WERI-Rb-1 (cell line): ENCODE results near the gene CLBA1.

ENCODE experiments used
- DNase-seq: peaks from one replicate; pipeline ENCODE4 v3.0.0-alpha.2; 2020
- H3K27ac ChIP-seq: fragments of 250-450 bp; sonication (Bioruptor Pico); 2 replicates; pipeline ENCODE4 v1.5.1; 2020; ENCODE audit warnings: mild to moderate bottlenecking, moderate library complexity
- H3K27me3 ChIP-seq: fragments of 250-450 bp; sonication (Bioruptor Pico); 2 replicates; pipeline ENCODE4 v1.5.1; 2021; ENCODE audit warnings: mild to moderate bottlenecking, low read depth, moderate library complexity; ENCODE audit not compliant: insufficient read depth, severe bottlenecking
- H3K36me3 ChIP-seq: fragments of 250-450 bp; sonication (Bioruptor Pico); 2 replicates; pipeline ENCODE4 v1.5.1; 2020; ENCODE audit warnings: mild to moderate bottlenecking, moderate library complexity
- H3K4me3 ChIP-seq: 2 replicates; pipeline ENCODE4 v1.5.1; 2011; ENCODE audit warnings: low read depth, mild to moderate bottlenecking, control low read depth, low read length
- H3K9me3 ChIP-seq: fragments of 250-450 bp; sonication (Bioruptor Pico); 2 replicates; pipeline ENCODE4 v1.5.1; 2021; ENCODE audit warnings: mild to moderate bottlenecking, moderate library complexity; ENCODE audit not compliant: severe bottlenecking
- TF ChIP-seq, protein P1 (sequence below): IDR thresholded peaks from 2 replicates; pipeline ENCODE4 v1.5.1; 2011; ENCODE audit warnings: low read depth, mild to moderate bottlenecking, control low read depth, inconsistent platforms, low read length

The CLBA1 gene

DNA sequence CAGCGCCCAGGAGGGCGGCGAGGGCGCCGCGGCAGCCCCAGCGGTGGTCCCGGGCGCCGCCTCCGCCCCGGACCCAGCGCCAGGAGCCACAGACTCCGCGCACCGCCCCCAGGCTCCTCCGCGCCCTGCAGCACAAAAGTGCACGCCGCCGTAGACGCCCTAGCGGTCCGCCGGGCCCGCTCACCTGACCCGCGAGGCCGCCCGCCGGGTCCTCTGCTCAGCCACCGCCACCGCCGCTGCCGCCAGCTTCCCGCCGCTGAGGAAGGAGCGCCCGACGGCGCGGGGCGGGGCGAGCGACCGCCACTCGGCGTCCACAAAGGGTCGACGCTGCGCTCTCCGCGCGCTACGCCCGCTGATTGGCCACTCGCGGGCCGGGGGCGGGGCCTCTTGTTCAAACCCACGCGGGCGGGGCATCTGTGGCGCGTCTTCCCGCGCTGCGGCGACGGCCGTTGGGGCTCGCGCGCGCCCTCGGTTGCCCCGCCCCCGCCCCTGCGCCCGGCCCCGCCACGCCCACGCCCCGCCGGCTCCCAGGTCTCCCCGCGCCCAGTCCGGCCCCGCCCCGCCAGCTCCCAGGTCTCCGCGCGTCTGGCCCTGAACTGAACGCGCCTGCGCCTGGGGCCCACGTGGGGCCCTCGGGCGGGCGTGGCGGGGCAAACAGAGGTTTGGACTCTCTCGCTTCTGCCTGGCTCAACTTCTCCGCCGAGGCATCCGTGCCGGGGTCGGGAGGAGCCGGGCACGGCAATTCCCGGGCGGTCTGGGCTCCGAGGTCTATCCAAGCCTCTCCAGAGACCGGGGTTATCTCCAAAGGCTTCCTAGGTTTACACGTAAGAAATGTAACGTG, 35.4 kb downstream of the CLBA1 start, which contains the start of gene CDCA4:
CDCA4 (minus strand) TSS at position 269 of the 841 bp plus-strand sequence. CDS start 9,154 bp downstream, outside the sequence.
- H3K27ac ChIP-seq: peak within 1 kb of the TSS; percentile 100
- H3K27me3 ChIP-seq: no peaks in the 10 kb centered on the region
- peak within 1 kb of the TSS; percentile 83 for H3K4me3 ChIP-seq
- H3K36me3 ChIP-seq: peaks cover 43% of the 10 kb centered on the region
- TF ChIP-seq, protein P1, sequence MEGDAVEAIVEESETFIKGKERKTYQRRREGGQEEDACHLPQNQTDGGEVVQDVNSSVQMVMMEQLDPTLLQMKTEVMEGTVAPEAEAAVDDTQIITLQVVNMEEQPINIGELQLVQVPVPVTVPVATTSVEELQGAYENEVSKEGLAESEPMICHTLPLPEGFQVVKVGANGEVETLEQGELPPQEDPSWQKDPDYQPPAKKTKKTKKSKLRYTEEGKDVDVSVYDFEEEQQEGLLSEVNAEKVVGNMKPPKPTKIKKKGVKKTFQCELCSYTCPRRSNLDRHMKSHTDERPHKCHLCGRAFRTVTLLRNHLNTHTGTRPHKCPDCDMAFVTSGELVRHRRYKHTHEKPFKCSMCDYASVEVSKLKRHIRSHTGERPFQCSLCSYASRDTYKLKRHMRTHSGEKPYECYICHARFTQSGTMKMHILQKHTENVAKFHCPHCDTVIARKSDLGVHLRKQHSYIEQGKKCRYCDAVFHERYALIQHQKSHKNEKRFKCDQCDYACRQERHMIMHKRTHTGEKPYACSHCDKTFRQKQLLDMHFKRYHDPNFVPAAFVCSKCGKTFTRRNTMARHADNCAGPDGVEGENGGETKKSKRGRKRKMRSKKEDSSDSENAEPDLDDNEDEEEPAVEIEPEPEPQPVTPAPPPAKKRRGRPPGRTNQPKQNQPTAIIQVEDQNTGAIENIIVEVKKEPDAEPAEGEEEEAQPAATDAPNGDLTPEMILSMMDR: no peak
- no peaks in the 10 kb centered on the region for H3K9me3 ChIP-seq
- DNase-seq: peak; percentile 96

DNA sequence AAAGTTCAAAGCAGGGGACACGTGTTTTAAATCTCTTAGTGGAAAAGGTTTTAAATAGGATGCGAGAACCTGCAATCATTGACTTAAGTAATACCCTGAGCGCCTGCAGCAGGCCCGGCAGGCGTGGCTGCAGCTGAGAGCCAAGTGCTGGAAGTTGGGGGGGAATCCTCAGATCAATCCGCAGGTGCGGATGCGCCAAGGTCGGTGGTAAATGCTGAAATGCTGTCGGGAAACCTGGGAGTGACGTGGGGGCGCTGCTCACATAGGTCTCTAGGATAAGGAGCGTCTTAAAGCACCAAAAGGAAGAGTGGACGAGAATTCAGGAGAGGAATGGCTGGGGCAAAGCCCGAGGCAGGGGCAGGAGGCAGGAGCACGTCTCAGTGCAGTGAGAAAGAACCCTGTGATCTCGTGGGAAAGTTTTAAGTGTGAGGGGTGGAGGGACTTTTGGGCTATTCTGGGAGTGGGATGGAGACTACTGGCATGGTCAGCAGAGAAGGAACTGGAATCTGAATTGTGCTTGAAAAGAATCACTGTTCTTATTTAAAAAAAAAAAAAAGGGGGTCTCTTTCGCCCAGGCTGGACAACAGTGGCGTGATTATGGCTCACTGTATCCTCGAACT, 36.2 kb downstream of the CLBA1 start:
- no peaks in the 10 kb centered on the region for H3K27me3 ChIP-seq
- peaks cover 36% of the 10 kb centered on the region for H3K36me3 ChIP-seq
- H3K4me3 ChIP-seq: peak overlapping the region; percentile 66
- no peaks in the 10 kb centered on the region for H3K9me3 ChIP-seq
- H3K27ac ChIP-seq: peak overlapping the region; percentile 93
- peak; percentile 85 for DNase-seq
- TF ChIP-seq, protein P1: peak; percentile 53

DNA sequence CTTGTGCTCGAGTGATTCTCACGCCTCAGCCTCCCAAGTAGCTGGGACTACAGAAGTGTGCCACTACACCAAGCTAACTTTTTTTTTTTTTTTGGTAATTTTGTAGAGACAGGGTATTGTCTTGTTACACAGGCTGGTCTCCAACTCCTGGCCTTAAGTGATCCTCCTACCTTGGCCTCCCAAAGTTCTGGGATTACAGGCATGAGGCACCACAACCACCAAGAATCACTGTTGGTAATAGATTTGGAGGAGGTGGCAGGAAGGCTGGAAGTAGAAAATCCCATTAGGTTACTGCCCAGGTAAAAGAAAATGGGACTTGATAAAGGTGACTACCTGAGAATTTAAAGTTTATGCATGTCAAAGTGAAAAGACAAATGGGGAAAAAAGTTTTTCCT, 36.7 kb downstream of the CLBA1 start:
- Histone ChIP-seq H3K4me3 (peak overlapping the region; percentile 66; the same call in 1 of the 2 replicates), H3K27me3 (no peaks in the 10 kb centered on the region), H3K9me3 (no peaks in the 10 kb centered on the region), H3K36me3 (peaks cover 33% of the 10 kb centered on the region), H3K27ac (peak overlapping the region; percentile 93)
- DNase-seq: no peak
- TF ChIP-seq, protein P1: no peak

DNA sequence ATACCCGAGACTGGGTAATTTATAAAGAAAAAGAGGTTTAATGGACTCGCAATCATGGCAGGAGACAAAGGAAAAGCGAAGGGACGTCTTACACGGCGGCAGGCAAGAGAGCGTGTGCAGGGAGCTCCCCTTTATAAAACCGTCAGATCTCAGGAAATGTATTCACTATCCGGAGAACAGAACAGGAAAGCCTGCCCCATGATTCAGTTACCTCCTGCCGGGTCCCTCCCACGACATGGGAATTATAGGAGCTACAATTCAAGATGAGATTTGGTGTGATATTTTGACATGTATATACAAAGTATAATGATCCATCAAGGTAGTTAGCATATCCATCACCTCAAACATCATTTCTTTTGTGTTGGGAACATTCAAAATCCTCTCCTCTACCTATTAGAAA, 37.6 kb downstream of the CLBA1 start:
- Histone ChIP-seq H3K36me3 (peaks cover 27% of the 10 kb centered on the region), H3K9me3 (no peaks in the 10 kb centered on the region), H3K27me3 (no peaks in the 10 kb centered on the region), H3K4me3 (no peak overlapping the region), H3K27ac (no peak overlapping the region)
- no peak for DNase-seq
- TF ChIP-seq, protein P1: no peak

DNA sequence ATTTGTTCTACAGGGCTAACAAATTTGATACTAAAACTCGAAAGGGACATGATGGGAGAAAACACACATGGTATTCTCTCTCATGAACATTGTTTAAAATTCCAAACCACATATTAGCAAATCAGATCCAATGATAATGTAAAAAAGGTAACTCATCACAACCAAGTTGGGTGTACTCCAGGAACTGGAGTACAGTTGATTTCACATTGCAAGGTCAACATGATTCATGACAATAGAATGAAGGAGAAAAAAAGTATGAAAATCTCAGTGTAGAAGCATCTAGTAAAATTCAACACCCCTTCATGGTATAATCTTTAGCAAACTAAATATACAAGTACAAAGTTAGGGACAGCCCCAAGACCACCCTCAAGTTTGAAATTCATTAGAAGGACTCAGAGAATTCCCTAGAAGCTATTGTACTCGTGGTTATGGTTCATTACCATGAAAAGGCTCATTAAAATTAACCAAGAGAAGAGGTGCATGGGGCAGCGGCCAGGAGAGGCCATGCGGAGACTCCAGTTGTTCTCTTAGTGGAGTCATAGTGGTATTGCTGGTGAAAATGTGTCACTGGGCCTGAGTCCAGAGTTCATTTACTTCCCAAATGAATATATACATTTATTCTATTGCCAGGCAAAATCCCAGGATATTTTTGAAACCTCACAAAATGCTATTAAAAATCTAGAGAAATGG, 38.3 kb downstream of the CLBA1 start:
- Histone ChIP-seq H3K9me3 (no peaks in the 10 kb centered on the region), H3K4me3 (no peak overlapping the region), H3K27me3 (no peaks in the 10 kb centered on the region), H3K36me3 (peaks cover 20% of the 10 kb centered on the region), H3K27ac (no peak overlapping the region)
- DNase-seq: no peak
- TF ChIP-seq, protein P1: no peak
